ENCODE measurements around the gene PXN. TPM values are rescaled to one million over a fixed set of nuclear protein-coding genes. Genes with fewer than 3 reads are reported as not detected.
"Not testable (repeated sequence)": the region's sequence is repeated elsewhere in the genome, so short reads cannot be mapped to it uniquely, and the experiment has no call there.

Gene PXN
- total and polyA plus RNA-seq, 7 donors, result 64.7 to 166 (median 96.2) TPM

DNA sequence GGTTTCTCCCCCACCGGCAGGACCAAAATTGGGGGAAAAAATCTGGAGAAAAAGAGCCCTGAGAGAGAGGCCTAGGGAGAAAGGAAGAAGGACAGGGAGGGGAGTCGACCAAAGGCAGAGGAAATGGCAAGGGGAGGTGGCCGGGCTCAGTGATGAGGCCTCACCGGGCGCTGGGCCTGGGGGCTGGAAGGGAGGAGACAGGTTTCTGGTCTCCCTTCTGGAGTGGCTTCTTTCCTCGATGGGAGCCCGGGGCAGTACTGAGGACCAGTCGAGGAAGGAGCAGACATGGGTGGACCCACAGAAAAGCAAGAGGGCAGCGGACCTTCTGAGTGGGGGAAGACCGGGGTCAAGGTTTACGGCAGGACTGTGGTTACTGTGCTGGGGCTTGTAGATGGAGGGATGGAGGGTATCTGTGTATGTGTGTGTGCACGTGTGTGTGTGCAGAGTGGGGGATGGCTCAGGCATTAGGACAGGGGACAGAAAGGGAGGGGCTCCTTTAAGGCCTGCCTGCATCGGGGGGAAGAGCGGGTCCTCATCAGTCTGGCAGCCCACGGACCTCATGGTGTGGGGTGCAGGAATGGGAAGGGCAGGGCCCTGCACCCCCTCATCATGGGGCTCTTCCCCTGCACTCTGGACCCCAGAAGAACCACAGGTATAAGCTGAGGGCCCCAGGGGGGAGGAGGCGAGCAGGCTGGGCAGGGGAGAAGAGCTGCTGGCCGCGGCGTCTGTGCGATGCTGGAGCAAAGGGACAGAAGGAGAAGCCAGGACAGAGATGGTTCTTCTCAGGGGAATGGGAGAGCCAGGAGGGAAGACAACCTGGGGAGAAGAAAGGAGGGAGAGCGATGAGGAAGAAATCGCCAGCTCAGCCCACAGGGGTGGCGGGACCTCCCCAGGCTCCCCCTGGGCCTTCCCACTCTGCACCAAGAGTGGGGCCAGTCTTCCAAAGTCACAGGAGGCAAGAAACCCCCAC is 49.5 kb downstream of the PXN start:
- WGBS, 3 donors, result 81 to 89% (median 85%) methylated on average over 22 to 23 of the region's 23 CpGs
- H3K27me3 ChIP-seq (ENCODE audit: insufficient read depth in 3 of 3, low read length in 2 of 3), result no peaks in the 10 kb centered on the region
- DNase-seq, result peak in 1 of 2 donors; percentile 34
- peak in 1 of 4 donors; percentile 5 for ATAC-seq
- H3K36me3 ChIP-seq (ENCODE audit: insufficient read depth in 1 of 2, low read depth in 1 of 2), result peaks cover 13 to 99% of the 10 kb centered on the region in 2 donors
- no peak overlapping the region for H3K27ac ChIP-seq
- no peaks in the 10 kb centered on the region for H3K9me3 ChIP-seq
- H3K4me3 ChIP-seq, result no peak overlapping the region
- intact Hi-C loops (cut with DNase I), result no loop called here
- no peaks in the 10 kb centered on the region for H3K4me1 ChIP-seq
- TF ChIP-seq, protein P1, sequence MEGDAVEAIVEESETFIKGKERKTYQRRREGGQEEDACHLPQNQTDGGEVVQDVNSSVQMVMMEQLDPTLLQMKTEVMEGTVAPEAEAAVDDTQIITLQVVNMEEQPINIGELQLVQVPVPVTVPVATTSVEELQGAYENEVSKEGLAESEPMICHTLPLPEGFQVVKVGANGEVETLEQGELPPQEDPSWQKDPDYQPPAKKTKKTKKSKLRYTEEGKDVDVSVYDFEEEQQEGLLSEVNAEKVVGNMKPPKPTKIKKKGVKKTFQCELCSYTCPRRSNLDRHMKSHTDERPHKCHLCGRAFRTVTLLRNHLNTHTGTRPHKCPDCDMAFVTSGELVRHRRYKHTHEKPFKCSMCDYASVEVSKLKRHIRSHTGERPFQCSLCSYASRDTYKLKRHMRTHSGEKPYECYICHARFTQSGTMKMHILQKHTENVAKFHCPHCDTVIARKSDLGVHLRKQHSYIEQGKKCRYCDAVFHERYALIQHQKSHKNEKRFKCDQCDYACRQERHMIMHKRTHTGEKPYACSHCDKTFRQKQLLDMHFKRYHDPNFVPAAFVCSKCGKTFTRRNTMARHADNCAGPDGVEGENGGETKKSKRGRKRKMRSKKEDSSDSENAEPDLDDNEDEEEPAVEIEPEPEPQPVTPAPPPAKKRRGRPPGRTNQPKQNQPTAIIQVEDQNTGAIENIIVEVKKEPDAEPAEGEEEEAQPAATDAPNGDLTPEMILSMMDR (IDR thresholded peaks at IDR 0.05), result no peak

DNA sequence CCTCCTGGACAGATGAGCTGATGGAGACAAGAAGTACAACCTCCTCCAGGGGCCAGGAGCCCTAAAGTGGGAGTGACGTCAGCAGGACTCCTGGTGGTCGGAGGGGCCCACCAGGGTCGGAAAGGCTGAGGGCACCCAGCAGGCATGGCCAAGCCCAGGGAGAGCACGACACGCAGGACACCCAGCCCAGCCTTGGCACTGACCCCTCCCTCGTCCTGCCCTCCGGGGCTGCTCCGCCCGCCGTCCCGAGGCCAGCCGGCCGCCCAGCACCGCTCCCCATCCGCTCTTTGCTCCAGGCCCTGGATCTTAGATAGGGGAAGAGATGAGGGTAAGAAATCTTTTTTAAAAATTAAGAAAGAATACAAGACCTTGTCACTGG is 50.2 kb downstream of the PXN start:
- WGBS, 3 donors, result 76 to 87% (median 82%) methylated on average over 11 to 15 of the region's 15 CpGs

DNA sequence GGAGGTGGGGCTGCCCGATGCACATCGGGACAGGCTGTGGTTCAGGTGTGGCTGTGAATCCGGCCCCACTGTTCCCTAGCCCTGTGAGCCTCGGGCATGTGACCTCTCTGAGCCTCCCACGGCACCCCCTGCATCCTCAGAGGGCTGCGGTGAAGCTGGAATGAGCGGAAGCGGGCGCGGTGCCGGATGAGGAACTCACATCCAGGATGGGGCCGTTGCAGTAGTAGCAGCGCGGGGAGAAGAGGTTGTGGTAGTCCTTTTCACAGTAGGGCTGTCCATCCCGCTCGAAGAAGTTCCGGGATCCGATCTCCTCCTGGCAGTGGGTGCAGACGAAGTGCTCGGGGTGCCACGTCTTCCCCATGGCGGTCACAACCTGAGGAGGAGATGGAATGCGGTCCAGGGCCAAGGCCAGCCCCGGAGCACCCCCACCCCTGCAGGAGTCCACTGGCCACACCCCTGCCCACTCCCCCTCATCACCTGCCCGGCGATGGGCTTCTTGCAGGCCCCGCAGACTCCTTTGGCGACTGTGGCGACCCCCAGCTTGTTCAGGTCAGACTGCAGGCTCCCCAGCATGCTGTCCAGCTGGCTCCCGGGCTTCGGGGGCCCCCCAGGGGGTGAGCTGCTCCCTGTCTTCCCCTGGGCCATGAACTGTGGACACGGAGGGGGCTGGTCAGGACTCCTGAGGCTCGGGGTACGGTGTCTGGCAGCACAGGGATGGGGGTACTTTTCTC is 50.7 kb downstream of the PXN start:
- no peaks in the 10 kb centered on the region for H3K9me3 ChIP-seq
- H3K27ac ChIP-seq, result no peak overlapping the region
- ATAC-seq (peak in 1 of 4 donors; percentile 7), DNase-seq (no peak)
- TF ChIP-seq, protein P1 (IDR thresholded peaks at IDR 0.05), result no peak
- no peak overlapping the region for H3K4me3 ChIP-seq
- 85 to 92% (median 88%) methylated on average over 34 of the region's 34 CpGs for WGBS, 3 donors
- H3K36me3 ChIP-seq (ENCODE audit: insufficient read depth in 1 of 2, low read depth in 1 of 2), result peaks cover 16 to 99% of the 10 kb centered on the region in 2 donors
- H3K4me1 ChIP-seq, result no peaks in the 10 kb centered on the region
- no peaks in the 10 kb centered on the region for H3K27me3 ChIP-seq (ENCODE audit: insufficient read depth in 3 of 3, low read length in 2 of 3)
- intact Hi-C loops (cut with DNase I), result no loop called here

More for the DNA sequence above, 50.2 kb downstream of the PXN start:
- Histone ChIP-seq H3K9me3 (no peaks in the 10 kb centered on the region), H3K4me3 (no peak overlapping the region), H3K27ac (no peak overlapping the region), H3K27me3 (ENCODE audit: insufficient read depth in 3 of 3, low read length in 2 of 3) (no peaks in the 10 kb centered on the region), H3K4me1 (no peaks in the 10 kb centered on the region), H3K36me3 (ENCODE audit: insufficient read depth in 1 of 2, low read depth in 1 of 2) (peaks cover 16 to 99% of the 10 kb centered on the region in 2 donors)
- TF ChIP-seq, protein P1 (IDR thresholded peaks at IDR 0.05), result no peak
- no peak for DNase-seq
- ATAC-seq, result no peak
- intact Hi-C loops (cut with DNase I), result no loop called here

DNA sequence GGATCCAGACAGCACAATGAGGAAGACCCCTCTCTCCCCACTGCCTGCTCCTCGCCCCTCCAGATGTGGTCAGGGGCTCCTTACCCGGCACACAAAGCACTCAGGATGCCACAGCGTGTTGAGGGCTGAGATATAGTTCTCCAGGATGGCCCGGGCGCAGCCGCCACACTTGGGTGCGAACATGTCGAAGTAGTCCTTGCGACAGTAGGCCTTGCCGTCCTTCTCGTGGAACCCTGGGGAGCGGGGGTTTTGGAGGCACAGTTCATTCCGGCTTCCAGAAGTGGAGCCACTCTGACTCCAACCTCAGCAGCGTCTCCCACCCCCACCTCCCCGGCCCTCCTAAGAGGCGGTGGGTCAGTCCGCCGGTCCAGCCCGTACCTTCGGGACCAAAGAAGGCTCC is 51.8 kb downstream of the PXN start:
- 91 to 95% (median 93%) methylated on average over 20 of the region's 20 CpGs for WGBS, 3 donors
- H3K4me3 ChIP-seq, result no peak overlapping the region
- DNase-seq, result no peak
- no peak for ATAC-seq
- H3K27me3 ChIP-seq (ENCODE audit: insufficient read depth in 3 of 3, low read length in 2 of 3), result no peaks in the 10 kb centered on the region
- H3K27ac ChIP-seq, result no peak overlapping the region
- H3K4me1 ChIP-seq, result no peaks in the 10 kb centered on the region
- intact Hi-C loops (cut with DNase I), result no loop called here
- H3K36me3 ChIP-seq (ENCODE audit: insufficient read depth in 1 of 2, low read depth in 1 of 2), result peaks cover 16 to 90% of the 10 kb centered on the region in 2 donors
- H3K9me3 ChIP-seq, result no peaks in the 10 kb centered on the region
- TF ChIP-seq, protein P1 (IDR thresholded peaks at IDR 0.05), result no peak

DNA sequence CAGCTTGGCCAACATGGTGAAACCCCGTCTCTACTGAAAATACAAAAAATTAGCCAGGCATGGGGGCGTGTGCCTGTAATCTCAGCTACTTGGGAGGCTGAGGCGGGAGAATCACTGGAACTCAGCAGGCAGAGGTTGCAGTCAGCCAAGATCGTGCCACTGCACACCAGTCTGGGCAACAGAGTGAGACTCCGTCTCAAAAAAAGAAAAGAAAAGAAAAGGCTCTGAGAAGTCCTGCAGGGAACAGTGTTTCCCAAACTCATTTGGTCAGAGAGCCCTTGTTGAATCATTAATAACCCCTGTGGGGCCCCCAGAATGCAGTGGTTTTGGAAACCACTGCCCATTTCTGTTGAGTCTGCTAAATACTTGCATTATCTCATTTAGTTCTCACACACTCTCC is 52.3 kb downstream of the PXN start:
- H3K27ac ChIP-seq; ATAC-seq; H3K4me3 ChIP-seq; H3K27me3 ChIP-seq (ENCODE audit: insufficient read depth in 3 of 3, low read length in 2 of 3); DNase-seq; H3K9me3 ChIP-seq; H3K4me1 ChIP-seq; intact Hi-C loops (cut with DNase I): not testable (repeated sequence)
- 85 to 89% (median 87%) methylated on average over 5 of the region's 5 CpGs for WGBS, 3 donors
- peaks cover 16 to 85% of the 10 kb centered on the region in 2 donors for H3K36me3 ChIP-seq (ENCODE audit: insufficient read depth in 1 of 2, low read depth in 1 of 2)

Data from psoas muscle (tissue), 8 donors.